Skeletal muscle tissue (tissue), 4 donors: ENCODE measurements around the gene RTL3. TPM values are rescaled to one million over a fixed set of nuclear protein-coding genes. Genes with fewer than 3 reads are reported as not detected.

ENCODE experiments used
- H3K27ac ChIP-seq: one replicate; pipeline ENCODE4 v1.7.0; 2013; ENCODE audit warnings: mild to moderate bottlenecking, low read depth, low read length, inconsistent platforms
- H3K27me3 ChIP-seq, 3 donors: one replicate each; pipeline ENCODE4 v1.7.0; 2013; ENCODE audit warnings: low read length in 3 of 3; ENCODE audit not compliant: control insufficient read depth in 3 of 3, insufficient read depth in 3 of 3
- H3K36me3 ChIP-seq, 3 donors: one replicate each; pipeline ENCODE4 v1.7.0; 2013; ENCODE audit warnings: low read length in 3 of 3; ENCODE audit not compliant: control insufficient read depth in 3 of 3, insufficient read depth in 3 of 3
- H3K4me1 ChIP-seq, 3 donors: one replicate each; pipeline ENCODE4 v1.7.0; 2013; ENCODE audit warnings: low read length in 3 of 3, mild to moderate bottlenecking in 3 of 3; ENCODE audit not compliant: control insufficient read depth in 3 of 3, insufficient read depth in 3 of 3
- H3K4me3 ChIP-seq, 3 donors: one replicate each; pipeline ENCODE4 v1.7.0; 2013; ENCODE audit warnings: low read length in 3 of 3
- H3K9ac ChIP-seq, 3 donors: one replicate each; pipeline ENCODE4 v1.7.0; 2013; ENCODE audit warnings: low read length in 3 of 3, mild to moderate bottlenecking in 3 of 3, moderate library complexity in 2 of 3, low read depth in 1 of 3
- H3K9me3 ChIP-seq, 3 donors: one replicate each; pipeline ENCODE4 v1.7.0; 2013; ENCODE audit warnings: low read length in 3 of 3; ENCODE audit not compliant: control insufficient read depth in 3 of 3
- total RNA-seq: library from RNA; depleted of rRNA; stranded (reverse); fragments of >200 nt; gene quantifications from one replicate; pipeline ENCODE4 v1.2.3, GENCODE V29; 2014
- donor health status: Osteomylitis.

Gene RTL3
- total RNA-seq, 1 donor from 2014 or later = under 0.01 TPM

DNA sequence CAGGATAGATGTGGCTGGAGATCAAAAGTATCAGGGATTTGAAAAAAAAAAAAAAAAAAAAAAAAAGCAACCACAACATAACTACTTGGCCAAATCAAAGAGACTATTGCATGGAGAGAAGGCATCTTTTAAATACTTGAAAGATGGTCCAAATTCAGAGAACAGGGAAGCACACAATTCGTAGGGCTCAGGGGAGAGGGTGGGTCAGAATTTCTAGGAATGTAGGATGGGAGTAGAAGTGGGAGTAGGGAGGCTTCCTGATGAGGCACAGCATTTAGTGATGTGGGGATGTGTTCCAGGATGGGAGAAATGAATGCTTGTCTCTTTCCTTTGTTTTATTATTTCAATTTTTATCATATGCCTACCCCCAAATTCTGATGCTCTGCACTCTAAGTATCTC is 36.3 kb downstream of the RTL3 start:
- H3K4me1 ChIP-seq = no peaks in the 10 kb centered on the region
- H3K9me3 ChIP-seq = no peaks in the 10 kb centered on the region
- no peaks in the 10 kb centered on the region for H3K36me3 ChIP-seq
- H3K9ac ChIP-seq = no peak overlapping the region
- no peak overlapping the region for H3K27ac ChIP-seq
- no peaks in the 10 kb centered on the region for H3K27me3 ChIP-seq
- no peak overlapping the region for H3K4me3 ChIP-seq

DNA sequence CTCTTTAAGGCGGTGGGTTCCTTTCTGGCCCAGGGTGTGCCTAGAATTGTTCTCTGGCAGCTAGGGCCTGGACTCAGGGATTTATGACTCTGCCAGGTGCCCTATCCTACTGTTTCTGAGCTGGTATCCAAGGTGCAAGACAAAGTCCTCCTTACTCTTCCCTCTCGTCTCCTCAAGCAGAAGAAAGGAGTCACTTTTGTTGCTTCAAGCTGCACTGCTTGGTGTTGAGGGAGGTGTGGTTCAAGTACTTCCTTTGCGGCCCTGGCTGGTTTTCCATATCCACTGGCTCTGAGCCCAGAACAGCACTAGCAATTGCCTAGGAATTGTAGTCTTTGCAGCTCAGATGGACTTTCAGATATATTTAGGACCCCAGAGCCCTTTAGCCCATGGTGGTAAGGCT is 39.3 kb downstream of the RTL3 start:
- Histone ChIP-seq H3K9me3 (no peaks in the 10 kb centered on the region), H3K4me1 (no peaks in the 10 kb centered on the region), H3K27me3 (no peaks in the 10 kb centered on the region), H3K36me3 (no peaks in the 10 kb centered on the region), H3K27ac (no peak overlapping the region), H3K9ac (no peak overlapping the region), H3K4me3 (no peak overlapping the region)

DNA sequence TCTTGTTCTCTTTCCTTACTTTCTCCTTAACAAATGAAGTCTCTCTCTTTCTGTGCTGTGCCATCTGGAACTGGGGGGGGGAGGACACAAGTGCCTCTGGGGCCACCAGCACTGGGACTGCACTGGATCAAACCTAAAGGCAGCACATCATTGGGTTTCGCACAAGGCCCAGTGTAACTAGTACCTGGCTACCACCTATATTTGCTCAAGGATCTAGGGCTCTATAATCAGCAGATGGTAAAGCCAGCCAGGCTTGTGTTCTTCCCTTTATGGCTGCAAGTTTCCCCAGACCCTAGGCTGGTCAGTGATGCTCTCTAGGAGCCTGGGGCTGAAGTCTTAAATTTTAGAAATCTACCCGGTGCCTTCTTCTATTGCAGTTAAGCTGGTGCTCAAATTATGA is 40.1 kb downstream of the RTL3 start:
- Histone ChIP-seq H3K9ac (no peak overlapping the region), H3K9me3 (no peaks in the 10 kb centered on the region), H3K4me1 (no peaks in the 10 kb centered on the region), H3K27ac (no peak overlapping the region), H3K27me3 (no peaks in the 10 kb centered on the region), H3K36me3 (no peaks in the 10 kb centered on the region), H3K4me3 (no peak overlapping the region)

DNA sequence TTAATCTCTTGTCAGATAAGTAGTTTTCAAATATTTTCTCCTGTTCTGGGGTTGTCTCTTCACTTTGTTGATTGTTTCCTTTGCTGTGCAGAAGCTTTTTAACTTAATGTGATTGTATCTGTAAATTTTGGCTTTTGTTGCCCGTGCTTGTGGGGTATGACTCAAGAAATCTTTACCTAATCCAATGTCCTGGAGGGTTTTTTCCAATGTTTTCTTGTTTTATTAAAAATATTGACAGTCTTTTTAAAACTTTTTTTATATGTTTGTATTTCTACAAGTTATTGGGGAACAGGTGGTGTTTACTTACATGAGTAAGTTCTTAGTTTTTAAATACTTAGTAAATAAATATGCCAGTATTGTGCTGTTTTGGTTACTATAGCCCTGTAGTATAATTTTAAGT is 44.9 kb downstream of the RTL3 start:
- Histone ChIP-seq H3K36me3 (no peaks in the 10 kb centered on the region), H3K4me1 (no peaks in the 10 kb centered on the region), H3K27me3 (no peaks in the 10 kb centered on the region), H3K9ac (no peak overlapping the region), H3K27ac (no peak overlapping the region), H3K4me3 (no peak overlapping the region), H3K9me3 (no peaks in the 10 kb centered on the region)

Other genes with a start within 250 kb of the RTL3 start
- gene LPAR4, start 88.4 kb upstream of the RTL3 start, total RNA-seq = 8.9 TPM